Measurements from ENCODE around the gene RGS3.

- TF ChIP-seq CTCF (IDR thresholded peaks at IDR 0.05) (no peak), POLR2A (IDR thresholded peaks at IDR 0.05) (no peak)
Observed at GRCh38 chr9:113499153-113499875, 35.8 kb downstream of the RGS3 start.
